HG03097 (cell line): ENCODE data around the gene FNDC3B.
A peak's percentile ranks its signal among the peaks of the same experiment; 100 is the strongest.

ENCODE experiments used
- ATAC-seq: cut with Tn5 transposase; IDR thresholded peaks from one replicate; pipeline ENCODE4 v1.9.1; 2021; ENCODE audit not compliant: unreplicated experiment, low FRiP score

Gene FNDC3B

DNA sequence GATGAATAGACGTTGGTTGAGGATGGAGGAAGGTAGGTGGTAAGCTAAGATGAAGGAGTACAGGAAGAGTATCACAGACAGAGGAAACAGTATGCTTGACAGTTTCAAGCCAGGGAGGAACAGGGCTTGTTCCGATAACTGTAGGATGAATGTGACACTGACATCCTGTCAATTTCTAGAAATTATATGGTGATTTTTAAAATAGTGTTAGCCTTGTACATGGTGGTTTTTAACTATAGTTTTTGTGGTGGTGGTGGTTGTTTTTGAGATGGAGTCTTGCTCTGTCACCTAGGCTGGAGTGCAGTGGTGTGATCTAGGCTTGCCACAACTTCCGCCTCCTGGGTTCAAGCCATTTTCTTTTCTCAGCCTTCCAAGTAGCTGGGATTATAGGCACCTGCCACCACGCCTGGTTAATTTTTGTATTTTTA is 92.8 kb downstream of the FNDC3B start:
- no peak for ATAC-seq

DNA sequence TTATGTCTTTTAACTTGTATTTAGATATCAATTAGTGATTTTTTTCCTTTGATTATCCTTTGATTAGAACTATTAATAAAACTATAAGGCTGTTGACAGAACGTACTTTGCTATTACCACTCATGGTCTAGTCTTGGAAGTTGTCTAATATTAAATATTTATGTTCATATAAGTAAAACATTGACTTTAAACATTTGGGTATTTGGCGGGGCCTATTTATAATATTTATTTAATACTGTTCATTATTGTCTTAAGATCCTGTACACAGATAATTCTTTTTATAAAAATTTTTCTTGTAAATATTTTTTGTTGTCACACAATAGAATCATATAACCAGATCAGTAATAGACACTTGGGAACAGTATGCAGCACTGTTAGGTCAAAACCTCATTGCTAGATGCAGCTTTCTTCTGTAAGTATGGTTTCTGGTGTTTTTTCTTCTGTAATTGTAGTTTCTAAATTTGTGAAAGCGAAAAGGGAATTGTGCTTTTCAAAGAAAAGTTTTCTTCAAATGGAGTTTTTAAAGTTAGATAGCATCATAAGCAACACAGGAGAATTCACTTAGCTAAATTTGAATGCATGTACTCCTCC is 93.4 kb downstream of the FNDC3B start:
- ATAC-seq: no peak

DNA sequence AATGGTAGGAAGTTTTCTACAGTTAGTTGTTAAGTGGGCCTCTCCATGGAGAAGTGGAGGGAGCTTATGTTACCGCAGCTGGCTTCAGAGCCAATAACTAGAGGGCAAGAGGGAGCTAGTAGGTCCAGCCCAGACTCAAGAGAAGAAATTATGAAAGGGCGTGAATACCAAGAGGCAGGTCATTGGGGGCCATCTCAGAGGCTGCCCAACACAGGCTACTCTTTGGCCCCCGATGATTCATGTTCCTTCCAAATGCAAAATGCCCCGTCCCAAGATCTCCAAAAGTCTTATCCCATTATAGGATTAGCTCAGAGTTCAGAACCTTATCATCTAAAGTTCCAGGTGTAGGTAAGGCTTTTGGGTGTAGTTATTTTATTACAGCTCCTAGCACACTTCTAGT is 94.5 kb downstream of the FNDC3B start:
- ATAC-seq: no peak

DNA sequence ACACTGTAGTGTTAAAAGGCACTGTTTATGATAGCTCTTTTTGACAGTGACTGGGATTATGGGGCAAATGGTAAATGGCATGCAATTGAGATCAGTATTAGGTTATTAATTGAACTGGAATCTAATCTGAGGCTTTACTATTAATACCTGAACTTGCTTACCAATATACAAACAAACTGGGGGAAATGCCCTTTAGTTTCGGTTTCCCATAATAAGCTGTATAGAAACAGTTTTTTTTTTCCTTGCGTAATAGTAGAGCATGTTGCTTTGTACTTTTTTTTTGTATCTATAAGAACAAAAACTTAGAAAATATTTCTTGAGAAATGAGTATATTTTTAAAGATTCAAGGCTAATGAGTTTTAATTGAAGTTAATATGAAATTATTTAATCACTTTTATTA is 95.0 kb downstream of the FNDC3B start:
- ATAC-seq: peak; percentile 46

DNA sequence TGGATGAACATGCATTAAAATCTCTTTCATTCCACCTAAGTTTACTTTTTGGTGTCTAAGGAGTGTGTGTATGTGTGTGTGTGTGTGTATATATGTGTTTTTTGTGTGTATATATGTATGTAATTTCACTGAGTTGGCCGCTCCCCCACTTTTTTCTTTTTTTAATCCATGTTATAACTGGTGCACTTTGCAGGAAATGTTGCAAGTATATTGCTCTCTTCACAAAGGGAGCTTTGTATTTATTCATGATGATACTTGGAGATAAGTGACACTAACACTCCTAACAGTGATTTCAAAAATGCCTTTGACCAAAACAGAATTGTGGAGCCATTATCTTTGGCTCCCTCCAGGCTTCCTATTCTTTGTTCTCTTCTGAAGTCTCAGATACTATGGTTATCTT is 95.8 kb downstream of the FNDC3B start:
- no peak for ATAC-seq

DNA sequence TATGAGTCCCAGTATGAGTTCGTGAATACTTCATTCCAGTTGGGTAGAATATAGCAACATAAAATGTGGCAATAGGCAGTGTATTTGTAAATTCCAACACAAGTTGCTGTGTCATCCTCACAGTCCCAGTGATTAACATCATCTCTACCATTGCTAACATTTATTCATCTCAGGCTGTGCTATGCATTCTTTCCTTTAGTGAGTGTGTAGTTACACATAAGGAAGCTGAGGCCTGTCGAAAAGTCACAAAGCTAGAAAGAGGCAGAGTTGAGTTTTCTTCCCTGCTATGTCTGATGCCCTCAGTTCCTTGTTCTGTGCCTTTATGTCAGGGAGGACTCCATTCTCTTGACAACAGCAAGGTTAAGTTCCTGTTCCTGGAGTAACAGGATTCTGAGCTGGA is 96.4 kb downstream of the FNDC3B start:
- no peak for ATAC-seq

DNA sequence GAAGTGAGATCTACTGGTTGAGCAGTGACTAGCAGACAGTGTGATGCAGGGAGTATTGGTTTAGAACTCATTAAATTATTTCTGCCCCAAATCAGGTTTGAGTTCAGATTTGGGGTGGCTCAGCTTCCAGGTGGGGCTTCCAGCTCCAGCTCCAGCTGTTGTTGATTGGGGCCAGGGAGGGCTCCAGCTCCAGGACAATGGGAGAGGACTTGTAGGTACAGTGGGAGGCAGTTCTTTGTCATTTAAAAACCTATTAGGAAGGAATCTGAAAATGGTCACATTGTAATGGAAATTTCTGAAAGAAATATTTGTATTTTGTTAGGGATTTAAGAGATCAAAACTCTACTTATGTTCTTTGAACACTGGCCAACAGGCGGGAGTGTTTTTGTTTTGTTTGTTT is 97.0 kb downstream of the FNDC3B start:
- ATAC-seq: no peak

DNA sequence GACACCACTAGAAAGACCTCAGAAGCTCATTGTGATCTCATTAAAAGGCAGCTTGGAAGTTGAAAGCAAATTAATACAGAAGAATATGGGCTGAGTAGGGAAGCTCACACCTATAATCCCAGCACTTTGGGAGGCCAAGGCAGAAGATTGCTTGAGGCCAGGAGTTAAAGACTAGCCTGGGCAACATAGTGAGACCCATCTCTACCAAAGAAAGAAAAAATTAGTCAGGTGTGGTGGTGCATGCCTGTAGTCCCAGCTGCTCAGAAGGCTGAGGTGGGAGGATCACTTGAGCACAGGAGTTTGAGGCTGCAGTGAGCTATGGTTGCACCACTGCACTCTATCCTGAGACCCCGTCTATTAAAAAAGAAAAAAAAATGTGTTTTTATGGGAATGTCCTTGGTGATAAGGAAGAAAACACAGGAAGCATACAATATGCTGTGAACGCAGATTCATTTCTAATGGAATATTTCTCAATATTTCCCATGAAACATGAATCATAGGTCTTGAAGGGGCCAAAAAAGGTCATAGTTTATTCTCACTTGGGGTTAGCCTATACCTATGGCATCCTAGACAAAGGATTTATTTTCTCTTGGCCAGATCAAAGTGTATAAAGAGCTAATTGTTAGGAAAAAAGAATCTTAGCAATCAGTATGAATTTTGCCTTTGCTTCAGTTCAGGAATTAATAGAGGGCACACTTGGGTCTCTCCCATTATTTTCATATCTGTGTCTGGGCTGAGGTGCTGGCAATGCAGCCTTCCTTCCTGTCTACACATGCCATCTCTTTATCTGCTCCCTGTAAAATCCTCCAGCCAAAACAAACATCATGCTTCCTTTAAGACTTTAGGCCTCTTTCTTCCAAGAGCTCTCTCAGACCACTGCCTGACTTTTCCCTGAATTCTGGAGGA is 98.2 kb downstream of the FNDC3B start:
- ATAC-seq: no peak

DNA sequence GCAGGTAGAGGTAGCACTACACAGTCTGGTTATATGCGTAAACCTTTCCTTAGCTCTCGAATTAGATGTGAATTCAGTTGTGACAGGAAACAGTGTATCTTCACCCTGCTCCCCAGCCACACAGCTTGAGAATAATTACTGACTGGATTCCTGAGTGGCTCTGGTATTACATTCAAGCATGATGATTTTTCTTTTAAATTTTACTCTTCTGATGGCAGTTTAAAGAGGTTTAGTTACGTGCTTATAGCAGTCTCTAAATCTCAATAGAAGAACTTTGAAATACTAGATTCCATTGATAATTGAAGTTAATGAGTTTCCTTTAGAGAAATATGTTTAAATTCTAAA is 98.8 kb downstream of the FNDC3B start:
- no peak for ATAC-seq

DNA sequence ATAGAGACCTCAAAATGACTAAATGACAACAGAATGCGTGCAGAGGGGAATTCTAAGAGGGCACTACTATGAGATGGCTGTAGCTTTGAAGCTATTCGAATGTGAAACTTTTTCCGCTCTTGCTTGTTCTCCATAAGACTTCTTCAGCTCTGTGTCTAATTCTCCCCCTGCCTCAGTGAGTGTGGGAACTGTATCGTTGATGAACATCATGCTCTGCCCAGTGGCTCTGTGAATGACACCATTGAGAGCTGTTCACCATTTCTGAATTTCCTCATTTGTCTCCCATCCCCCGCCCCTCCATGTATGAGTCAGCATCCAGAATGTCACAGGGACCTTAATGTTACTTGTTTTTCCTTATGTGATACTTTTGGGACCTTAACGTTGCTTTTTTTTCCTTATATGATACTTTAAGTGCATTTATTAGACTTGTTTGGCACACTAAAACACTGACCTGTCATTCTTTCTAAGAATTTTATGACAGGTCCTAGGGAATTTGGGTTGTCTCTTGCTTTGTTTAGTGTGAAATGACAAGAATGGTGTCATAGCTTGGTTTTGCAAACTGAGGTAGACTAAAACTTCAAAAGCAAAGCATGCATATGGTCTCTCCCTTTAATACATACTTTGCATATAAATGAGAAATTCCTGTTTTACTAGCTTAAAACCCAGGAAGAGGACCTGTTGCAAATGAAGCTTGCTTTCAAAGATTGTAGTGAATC is 99.6 kb downstream of the FNDC3B start:
- ATAC-seq: no peak

DNA sequence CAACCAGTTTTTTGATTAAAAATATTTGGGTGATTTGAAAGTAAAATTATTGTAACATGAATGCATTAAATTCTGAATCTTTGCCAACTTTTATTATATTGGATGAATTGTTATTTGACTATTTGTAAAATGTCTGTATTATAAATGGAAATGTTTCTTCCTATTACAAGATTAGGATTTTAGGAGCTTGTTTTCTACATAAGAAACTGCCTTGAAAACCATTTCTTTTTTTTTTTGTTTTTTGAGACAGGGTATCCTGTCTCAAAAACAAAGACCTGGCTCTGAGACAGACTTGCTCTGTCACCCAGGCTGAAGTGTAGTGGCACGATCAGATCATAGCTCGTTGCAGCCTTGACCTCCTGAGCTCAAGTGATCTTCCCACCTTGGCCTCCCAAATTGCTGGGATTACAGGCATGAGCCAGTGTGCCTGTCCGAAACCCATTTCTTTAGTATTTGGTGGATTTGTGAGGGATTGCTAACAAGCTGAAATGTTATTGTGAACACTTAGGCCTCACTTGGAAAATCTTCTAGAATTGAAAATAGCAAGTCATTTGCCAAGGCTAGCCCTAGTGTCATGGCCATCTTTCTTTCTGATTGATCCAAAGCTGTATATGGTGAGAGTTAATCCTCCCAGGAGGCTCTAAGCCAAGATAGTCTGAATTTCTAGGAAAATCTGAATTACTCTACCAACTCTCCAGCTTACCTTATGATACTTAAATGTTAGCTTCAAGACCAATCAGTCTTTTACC is 100.3 kb downstream of the FNDC3B start:
- ATAC-seq: no peak

DNA sequence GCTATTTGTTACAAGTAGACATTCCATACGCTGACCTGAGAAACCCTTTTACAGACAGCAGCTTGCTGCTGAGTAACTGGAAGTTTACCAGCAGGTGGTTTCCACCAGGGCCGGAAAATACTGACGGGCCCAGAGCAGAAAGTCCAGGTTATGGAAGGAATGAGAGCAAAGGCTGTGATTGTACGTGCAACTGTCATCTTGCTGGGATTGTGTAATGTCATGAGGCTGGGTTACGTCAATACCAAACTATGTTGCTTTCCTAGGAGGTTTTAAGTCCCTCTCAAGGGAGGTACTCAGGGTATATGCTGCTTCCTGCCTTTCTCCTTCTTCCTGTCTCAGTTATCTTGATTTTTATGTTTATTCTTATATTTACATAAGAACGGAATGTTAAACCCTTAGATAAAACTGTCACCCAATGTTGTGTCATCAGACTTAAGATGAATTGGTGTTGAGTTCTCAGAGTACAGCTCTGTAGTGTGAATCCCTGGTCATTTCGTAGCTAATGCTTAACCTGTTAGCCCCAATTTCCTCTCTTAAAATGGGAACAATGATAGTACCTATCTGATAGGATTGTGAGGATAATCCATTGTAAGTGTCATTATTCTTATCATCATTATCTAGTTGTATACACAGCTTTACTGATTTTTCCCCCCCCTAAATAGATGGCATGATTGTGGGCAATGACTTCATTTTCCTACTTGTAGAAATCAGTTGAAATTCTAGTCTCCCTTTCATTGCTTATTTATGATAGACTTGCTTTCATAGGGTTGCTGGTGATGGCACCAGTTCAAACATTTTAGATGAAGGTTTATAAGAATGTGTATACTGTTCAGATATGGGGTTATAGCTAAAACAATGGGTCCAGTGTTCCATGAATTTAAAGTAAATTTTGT is 101.4 kb downstream of the FNDC3B start:
- ATAC-seq: no peak

DNA sequence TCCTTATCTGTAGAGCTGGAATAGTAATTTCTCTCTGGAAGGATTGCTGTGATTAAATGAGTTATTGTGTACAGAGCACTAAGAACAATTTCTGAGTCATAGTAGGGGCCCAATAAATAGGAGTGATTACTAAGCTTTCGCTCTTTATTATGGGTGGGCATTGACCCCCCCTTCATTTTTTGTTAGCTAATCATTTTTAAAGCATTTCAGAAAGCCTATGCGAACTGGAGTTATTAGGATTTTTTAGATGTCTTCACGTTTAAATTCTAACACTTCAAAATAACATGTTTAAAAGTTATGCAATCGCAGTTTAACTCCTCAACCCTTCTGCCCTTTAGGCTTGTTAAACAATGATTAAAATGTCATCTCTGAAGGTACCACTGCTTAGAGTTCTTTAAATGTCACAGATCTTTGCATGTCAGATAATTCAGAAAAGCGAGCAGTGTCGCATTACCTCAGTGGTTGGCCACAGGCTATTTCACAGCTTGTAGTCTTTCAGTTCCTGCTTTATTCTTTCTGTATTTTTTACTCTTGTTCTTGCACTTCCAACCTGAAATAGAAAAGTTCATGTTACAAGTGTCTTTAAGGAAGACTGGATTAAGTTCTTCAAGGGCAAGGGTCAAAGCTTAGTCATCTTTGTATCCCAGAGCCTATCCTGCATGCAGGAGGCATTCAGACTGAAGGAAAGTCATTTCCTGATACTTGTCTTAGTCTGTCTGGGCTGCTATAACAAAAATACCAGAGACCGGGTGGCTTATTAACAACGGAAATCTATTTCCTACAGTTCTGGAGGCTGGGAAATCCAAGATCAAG is 102.9 kb downstream of the FNDC3B start:
- ATAC-seq: peak; percentile 60

DNA sequence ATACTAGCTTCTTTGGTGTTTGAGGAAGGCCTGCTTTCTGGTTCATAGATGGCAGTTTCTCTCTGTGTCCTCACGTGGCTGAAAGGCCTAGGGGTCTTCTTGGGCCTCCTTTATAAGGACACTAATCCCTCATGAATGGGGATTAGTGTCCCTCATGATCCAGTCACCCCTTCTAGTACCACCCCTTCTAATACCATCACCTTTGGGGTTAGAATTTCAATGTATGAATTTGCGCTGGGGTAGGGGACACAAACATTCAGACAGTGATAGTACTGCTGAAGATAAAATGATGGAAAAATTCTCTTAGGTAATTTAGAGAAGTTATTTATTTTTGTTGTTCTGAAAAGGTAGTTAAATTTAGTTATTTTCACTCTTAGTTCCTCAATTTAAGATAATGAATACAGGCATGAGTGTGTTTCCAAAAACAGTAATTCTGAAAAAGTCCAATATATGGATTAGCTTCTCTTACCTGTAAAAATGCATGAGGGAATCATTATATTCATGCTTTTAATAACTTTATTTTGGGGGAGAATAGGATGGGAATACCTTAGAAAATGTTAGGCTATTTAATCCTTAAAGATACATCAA is 103.6 kb downstream of the FNDC3B start:
- ATAC-seq: no peak

DNA sequence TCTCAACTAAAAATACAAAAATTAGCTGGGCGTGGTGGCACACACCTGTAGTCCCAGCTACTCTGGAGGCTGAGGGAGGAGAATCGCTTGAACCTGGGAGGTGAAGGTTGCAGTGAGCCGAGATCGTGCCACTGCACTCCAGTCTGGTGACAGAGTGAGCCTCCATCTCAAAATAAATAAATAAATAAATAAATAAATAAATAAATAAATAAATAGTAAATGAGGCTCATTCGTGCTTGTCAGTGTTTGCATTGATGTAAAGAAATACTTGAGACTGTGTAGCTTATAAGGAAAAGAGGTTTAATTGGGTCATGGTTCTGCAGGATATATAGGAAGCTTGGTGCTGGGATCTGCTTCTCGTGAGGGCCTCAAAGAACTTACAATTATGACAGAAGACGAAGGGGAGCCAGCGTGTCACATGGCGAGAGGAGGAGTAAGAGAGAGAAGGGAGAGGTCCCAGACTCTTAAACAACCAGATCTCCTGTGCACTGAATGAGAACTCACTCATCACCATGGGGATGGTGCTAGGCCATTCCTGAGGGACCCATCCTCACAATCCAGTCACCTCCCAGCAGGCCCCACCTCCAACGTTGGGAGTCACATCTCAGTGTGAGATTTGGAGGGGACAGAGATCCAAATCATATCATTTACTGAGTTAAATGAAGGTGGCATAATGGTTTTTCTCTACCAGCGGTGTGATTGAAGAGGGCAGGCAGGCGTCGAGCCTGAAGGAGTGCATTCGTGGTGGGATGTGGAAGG is 104.5 kb downstream of the FNDC3B start:
- ATAC-seq: no peak

DNA sequence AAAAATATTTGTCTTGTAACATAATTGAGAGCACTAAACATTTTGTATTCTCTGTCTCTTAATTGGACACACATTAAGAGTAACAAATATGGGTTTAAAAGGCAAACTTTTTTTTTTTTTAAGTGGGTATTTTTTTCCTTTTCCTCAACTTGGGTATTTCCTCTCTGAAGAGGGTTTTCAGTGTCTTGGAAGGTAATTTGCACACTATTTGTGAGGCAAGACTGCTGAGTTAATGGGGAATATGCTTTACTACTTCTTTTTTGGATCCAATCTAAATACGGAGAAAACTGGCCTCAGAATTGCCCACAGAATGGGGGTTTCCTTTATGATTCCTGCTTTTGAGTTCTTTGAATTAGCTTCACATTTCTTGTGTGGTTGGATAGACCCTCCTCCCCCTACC is 105.2 kb downstream of the FNDC3B start:
- no peak for ATAC-seq

DNA sequence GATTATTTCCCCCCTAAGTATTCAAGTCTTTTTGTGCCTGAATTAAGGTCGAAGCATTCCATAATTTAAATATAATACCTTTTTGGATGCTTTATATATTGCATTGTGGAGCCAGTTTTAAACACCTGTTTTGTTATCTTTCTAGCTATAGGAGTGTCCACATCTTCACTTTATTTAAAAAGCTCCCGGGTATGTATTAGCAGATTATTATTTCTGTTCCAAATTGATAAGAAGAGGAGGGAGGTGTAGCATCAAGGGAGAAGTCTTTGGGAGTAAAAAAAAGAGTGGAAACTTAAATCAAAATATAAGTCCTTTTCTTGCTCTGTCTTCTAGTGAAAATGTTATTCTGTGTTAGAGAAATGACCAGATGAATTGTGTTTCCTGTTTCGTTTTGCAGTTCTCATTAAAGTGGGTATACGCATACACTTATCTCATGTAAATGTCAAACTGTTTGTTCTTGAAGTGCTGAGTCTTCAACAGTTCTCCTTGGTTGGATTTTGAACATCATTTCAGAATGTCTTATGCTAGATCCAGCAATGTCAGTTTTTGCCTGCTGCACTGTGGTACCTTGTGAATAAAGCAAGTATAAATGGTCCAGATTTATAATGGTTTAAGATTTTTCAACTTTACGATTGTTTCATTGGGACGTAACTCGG is 105.8 kb downstream of the FNDC3B start:
- no peak for ATAC-seq

DNA sequence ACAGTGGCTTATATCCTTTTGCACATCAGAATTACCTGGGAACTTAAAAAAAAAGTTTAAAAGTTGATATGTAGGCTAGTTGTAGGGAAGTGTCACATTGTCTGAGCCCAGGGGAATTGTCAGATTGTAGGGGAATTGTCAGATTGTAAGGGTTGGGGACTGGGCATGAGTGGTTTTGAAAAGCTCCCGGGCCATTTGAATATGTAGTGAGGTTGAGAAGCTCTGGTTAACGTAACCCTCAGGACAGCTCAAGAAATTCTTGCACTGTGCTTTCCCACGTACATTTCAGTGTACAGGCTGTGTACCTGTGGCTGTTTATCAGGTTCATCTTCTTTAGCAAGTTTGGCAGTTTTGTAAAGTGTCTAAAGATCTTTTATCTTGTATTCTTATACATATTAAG is 107.0 kb downstream of the FNDC3B start:
- no peak for ATAC-seq
